GM12891 (cell line): ENCODE data around the gene UGT1A8.
"Not testable (repeated sequence)": the region's sequence is repeated elsewhere in the genome, so short reads cannot be mapped to it uniquely, and the experiment has no call there.

ENCODE experiments used
- POLR2A ChIP-seq: IDR thresholded peaks from 2 replicates; pipeline ENCODE4 v1.6.1; 2011; ENCODE audit warnings: low read depth, low read length, control low read depth
- POLR2AphosphoS5 ChIP-seq: IDR thresholded peaks from 2 replicates; pipeline ENCODE4 v1.6.1; 2011; ENCODE audit warnings: low read depth, low read length, control low read depth
- TAF1 ChIP-seq: IDR thresholded peaks from 2 replicates; pipeline ENCODE4 v1.6.1; 2011; ENCODE audit warnings: low read depth, low read length, control low read depth

- TF ChIP-seq POLR2AphosphoS5, POLR2A, TAF1: not testable (repeated sequence)
Measured at GRCh38 chr2:233700842-233701241, 83.4 kb downstream of the UGT1A8 start.
